ENCODE data around the gene PIK3AP1.

PIK3AP1 gene

DNA sequence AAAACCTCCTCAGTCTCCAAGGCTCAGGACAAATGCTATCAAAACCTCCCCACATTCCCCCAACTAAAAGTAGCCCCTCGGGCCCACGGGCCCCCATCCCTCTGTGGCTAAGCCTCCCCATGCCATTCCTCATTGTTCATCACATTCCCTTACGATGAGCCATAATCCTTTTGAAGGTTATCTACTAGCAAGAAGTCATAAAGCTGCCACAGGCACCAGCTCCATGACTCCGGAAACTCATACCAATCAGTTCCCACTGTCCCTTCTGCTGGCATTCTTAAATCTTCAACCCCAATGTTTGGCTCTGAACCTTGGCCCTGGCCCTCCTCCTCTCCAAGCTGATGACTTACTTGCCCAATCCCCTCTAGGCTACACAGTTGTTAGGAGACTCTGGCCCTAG, 114.1 kb downstream of the PIK3AP1 start:
- DNase-seq (ENCODE audit: low read depth) = no peak
- TF ChIP-seq, protein P1, sequence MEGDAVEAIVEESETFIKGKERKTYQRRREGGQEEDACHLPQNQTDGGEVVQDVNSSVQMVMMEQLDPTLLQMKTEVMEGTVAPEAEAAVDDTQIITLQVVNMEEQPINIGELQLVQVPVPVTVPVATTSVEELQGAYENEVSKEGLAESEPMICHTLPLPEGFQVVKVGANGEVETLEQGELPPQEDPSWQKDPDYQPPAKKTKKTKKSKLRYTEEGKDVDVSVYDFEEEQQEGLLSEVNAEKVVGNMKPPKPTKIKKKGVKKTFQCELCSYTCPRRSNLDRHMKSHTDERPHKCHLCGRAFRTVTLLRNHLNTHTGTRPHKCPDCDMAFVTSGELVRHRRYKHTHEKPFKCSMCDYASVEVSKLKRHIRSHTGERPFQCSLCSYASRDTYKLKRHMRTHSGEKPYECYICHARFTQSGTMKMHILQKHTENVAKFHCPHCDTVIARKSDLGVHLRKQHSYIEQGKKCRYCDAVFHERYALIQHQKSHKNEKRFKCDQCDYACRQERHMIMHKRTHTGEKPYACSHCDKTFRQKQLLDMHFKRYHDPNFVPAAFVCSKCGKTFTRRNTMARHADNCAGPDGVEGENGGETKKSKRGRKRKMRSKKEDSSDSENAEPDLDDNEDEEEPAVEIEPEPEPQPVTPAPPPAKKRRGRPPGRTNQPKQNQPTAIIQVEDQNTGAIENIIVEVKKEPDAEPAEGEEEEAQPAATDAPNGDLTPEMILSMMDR (IDR thresholded peaks at IDR 0.05; ENCODE audit: control insufficient read depth, insufficient read depth, low read depth, low read length, missing control alignments) = no peak
- no peak overlapping the region for H3K4me3 ChIP-seq (ENCODE audit: control insufficient read depth, low read depth, low read length)

DNA sequence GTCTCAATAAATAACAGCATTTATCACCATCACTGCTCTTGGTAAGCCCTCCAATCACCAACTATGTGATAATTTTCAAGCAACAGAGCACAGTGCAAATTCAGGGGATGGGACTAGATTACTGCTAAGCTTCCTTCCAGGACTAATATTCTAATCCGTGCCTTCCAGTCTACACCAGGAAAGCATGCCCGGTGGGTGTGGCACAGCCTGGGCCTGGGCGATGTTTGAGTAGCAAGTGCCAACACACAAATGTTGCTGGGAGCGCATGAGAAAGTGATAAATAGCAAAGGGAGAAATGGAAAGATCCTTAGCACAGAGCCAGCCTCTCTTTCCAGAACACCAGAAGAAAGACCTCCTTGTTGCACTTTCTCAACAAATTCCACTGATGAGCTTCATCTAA, 120.0 kb downstream of the PIK3AP1 start:
- TF ChIP-seq, protein P1 (IDR thresholded peaks at IDR 0.05; ENCODE audit: control insufficient read depth, insufficient read depth, low read depth, low read length, missing control alignments) = no peak
- H3K4me3 ChIP-seq (ENCODE audit: control insufficient read depth, low read depth, low read length) = no peak overlapping the region
- no peak for DNase-seq (ENCODE audit: low read depth)

DNA sequence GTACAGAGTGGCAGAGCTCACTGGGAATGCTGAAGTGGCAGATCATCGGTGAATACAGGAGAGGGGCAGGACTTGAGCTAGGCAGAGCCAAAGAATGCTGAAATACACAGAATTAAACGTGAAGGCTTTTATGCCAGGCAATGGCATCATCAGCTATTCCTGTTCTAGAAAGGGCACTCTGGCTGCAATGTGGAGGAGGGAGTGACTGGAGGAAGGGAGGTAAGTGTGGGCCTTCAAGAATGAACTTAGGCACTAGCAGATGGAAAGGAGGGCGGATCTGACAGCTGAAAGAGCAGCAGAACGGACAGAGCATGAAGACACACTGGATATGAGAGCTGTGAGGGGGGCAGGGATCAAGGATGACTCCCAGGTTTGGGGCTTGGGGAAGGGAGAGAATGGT, 121.5 kb downstream of the PIK3AP1 start:
- TF ChIP-seq, protein P1 (IDR thresholded peaks at IDR 0.05; ENCODE audit: control insufficient read depth, insufficient read depth, low read depth, low read length, missing control alignments) = no peak
- no peak overlapping the region for H3K4me3 ChIP-seq (ENCODE audit: control insufficient read depth, low read depth, low read length)
- DNase-seq (ENCODE audit: low read depth) = no peak

DNA sequence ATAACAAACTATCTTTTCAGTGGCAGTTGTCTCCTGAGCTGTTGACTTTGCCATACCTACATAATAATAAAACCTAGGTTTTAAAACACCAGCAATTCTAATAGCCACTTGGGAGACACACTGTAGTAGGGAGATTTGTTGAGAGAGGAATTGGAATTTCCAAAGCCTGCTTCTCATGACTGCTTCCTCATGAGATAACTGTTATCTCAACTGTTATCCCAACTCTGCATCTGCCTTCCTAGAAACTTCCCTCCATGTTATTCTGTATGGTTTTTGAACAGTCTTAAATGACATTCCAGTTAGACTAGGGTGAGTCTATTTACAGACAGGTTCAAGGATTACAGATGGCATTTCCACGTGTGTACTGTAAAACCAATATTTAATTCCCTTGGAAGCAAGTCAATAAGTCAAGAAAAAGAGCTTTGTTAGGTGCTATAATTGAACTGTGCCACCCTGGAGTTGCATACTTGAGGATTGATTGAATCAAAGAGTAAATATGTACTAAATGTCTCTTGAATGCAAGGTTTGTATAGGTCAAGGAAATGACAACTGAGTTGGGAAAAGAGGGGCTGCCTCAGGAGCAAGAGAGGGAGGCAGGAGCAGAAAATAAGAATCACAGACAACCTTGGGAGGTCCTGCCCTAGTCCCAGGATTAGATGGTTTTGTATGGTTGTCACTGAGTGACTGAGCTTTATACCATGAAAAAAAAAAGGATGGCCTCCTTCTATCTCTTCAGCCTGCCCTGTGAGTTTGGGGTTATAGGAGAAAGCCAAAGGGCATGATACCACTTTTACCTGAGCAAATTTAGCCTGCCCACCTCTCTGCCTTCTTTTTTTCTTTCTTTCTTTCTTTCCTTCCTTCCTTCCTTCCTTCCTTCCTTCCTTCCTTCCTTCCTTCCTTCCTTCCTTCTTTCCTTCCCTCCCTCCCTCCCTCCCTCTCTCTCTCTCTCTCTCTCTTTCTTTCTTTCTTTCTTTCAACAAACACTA, 123.6 kb downstream of the PIK3AP1 start:
- TF ChIP-seq, protein P1 (IDR thresholded peaks at IDR 0.05; ENCODE audit: control insufficient read depth, insufficient read depth, low read depth, low read length, missing control alignments) = no peak
- no peak overlapping the region for H3K4me3 ChIP-seq (ENCODE audit: control insufficient read depth, low read depth, low read length)
- no peak for DNase-seq (ENCODE audit: low read depth)

DNA sequence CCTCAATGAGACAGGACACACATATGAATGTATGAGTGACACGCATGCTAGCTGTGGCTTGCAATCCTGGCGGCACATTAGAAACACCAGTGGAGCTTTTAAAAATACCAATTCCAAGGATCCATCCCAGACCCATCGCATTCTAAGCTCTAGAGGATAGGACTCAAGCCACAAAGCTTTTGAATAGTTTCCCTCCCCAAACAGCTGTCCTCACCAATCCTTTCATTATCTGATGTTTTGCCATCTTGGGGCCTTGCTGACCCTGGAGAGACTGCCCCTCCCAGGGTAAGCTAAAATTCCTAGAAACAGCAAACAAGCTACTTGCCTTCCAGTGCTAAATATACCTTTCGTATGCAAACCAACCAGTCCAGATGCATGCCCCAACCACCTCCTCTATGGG, 124.6 kb downstream of the PIK3AP1 start:
- H3K4me3 ChIP-seq (ENCODE audit: control insufficient read depth, low read depth, low read length) = no peak overlapping the region
- TF ChIP-seq, protein P1 (IDR thresholded peaks at IDR 0.05; ENCODE audit: control insufficient read depth, insufficient read depth, low read depth, low read length, missing control alignments) = no peak
- DNase-seq (ENCODE audit: low read depth) = no peak

DNA sequence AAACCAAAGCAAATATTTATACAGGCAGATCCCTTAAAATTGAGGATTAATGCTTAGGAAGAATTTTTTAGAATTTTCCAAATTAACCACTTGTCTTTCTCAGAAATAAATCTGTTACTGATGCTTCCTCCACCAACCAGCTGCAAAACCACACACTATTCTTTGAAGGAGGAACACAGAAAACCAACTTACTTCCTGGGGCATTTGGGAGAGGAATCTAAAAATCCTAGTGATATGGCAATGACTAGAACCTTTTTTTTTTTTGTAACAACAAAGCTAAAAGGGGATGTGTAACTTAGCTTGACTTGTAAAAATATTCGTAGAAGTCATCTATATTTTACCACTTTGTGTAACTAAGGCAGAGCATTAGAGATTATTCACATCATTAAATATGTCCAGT, 128.4 kb downstream of the PIK3AP1 start:
- DNase-seq (ENCODE audit: low read depth) = no peak
- TF ChIP-seq, protein P1 (IDR thresholded peaks at IDR 0.05; ENCODE audit: control insufficient read depth, insufficient read depth, low read depth, low read length, missing control alignments) = no peak

More for the DNA sequence above, 128.4 kb downstream of the PIK3AP1 start:
- H3K4me3 ChIP-seq (ENCODE audit: control insufficient read depth, low read depth, low read length) = no peak overlapping the region
